ENCODE data around the gene NR2C2. TPM values are rescaled to one million over a fixed set of nuclear protein-coding genes. Genes with fewer than 3 reads are reported as not detected.

NR2C2 gene
- total and polyA plus RNA-seq, 4 donors = 3.3 to 21.8 (median 14.5) TPM

DNA sequence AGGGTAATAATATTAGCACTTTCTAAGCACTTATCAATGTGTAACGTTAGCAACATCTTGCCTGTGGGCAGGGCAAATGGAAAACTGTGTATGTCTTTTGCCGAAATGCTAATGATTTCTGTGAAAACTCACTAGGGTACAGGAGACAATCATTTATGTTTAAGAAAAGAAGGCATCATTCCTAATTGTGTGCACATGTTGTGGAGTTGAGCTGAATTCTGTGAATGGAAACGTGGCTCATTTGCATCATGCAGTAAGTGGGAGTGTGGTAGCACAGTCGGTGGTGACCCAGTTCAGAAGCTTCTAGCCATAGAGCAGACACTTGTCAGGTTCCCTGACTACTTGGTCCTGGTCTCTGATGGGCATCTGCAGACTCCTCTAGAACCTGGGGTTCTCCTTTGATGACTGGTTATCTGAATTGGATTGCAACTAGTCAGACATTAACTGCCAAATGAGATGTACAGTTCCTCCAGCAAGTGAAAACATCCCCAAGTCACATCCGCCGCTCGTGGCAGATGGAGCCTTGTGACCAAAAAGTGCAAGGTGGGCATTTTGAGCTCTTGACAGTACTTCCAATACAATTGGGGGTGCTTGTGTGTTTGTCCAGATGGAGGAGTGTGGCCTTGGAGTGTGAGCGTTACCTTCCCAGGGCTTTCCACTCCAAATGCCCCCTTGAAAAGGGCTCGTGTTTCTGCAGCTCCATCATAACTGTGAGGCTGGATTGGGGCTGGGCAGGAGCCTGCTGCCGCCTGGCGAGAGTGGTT, 96.2 kb downstream of the NR2C2 start:
- 88% methylated on average over 11 of the region's 11 CpGs for WGBS
- H3K4me3 ChIP-seq (ENCODE audit: low read depth in 1 of 3, low read length in 3 of 3) = no peak overlapping the region
- H3K27me3 ChIP-seq (ENCODE audit: control insufficient read depth in 4 of 4, insufficient read depth in 4 of 4, low read length in 3 of 4) = no peaks in the 10 kb centered on the region
- TF ChIP-seq EGR1 (IDR thresholded peaks at IDR 0.05; ENCODE audit: low read depth in 2 of 2) (no peak), NR2F2 (IDR thresholded peaks at IDR 0.05) (no peak), HNF4G (IDR thresholded peaks at IDR 0.05) (no peak), FOXA2 (IDR thresholded peaks at IDR 0.05) (no peak), TAF1 (conservative IDR thresholded peaks at IDR 0.05) (no peak), RXRA (IDR thresholded peaks at IDR 0.05) (no peak), JUND (IDR thresholded peaks at IDR 0.05) (no peak), YY1 (IDR thresholded peaks at IDR 0.05) (no peak), GABPA (IDR thresholded peaks at IDR 0.05 in 1 of 2, conservative IDR thresholded peaks at IDR 0.05 in 1 of 2) (no peak), RAD21 (IDR thresholded peaks at IDR 0.05) (no peak), ATF3 (IDR thresholded peaks at IDR 0.05) (no peak), MAX (IDR thresholded peaks at IDR 0.05) (no peak)
- TF ChIP-seq, protein P1, sequence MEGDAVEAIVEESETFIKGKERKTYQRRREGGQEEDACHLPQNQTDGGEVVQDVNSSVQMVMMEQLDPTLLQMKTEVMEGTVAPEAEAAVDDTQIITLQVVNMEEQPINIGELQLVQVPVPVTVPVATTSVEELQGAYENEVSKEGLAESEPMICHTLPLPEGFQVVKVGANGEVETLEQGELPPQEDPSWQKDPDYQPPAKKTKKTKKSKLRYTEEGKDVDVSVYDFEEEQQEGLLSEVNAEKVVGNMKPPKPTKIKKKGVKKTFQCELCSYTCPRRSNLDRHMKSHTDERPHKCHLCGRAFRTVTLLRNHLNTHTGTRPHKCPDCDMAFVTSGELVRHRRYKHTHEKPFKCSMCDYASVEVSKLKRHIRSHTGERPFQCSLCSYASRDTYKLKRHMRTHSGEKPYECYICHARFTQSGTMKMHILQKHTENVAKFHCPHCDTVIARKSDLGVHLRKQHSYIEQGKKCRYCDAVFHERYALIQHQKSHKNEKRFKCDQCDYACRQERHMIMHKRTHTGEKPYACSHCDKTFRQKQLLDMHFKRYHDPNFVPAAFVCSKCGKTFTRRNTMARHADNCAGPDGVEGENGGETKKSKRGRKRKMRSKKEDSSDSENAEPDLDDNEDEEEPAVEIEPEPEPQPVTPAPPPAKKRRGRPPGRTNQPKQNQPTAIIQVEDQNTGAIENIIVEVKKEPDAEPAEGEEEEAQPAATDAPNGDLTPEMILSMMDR (IDR thresholded peaks at IDR 0.05; ENCODE audit: low read depth, low read length, missing input control) = no peak
- no peak overlapping the region for H3K27ac ChIP-seq (ENCODE audit: low read depth in 1 of 2, low read length in 2 of 2)
- no peak overlapping the region for H3K9ac ChIP-seq (ENCODE audit: low read depth in 1 of 2, low read length in 2 of 2)
- H3K9me3 ChIP-seq (ENCODE audit: control insufficient read depth in 4 of 4, low read length in 3 of 4) = no peaks in the 10 kb centered on the region
- peaks cover 11 to 80% (median 62%) of the 10 kb centered on the region in 4 donors for H3K36me3 ChIP-seq (ENCODE audit: control insufficient read depth in 4 of 4, insufficient read depth in 3 of 4, low read depth in 1 of 4, low read length in 3 of 4)
- H3K4me1 ChIP-seq (ENCODE audit: control insufficient read depth in 4 of 4, insufficient read depth in 4 of 4, low read length in 3 of 4) = no peaks in the 10 kb centered on the region
- DNase-seq (ENCODE audit: low spot score) = no peak

GRCh38 chr3:15044326-15044725, 96.9 kb downstream of the NR2C2 start:
- no peaks in the 10 kb centered on the region for H3K9me3 ChIP-seq (ENCODE audit: control insufficient read depth in 4 of 4, low read length in 3 of 4)
- no peak overlapping the region for H3K4me3 ChIP-seq (ENCODE audit: low read depth in 1 of 3, low read length in 3 of 3)
- no peaks in the 10 kb centered on the region for H3K27me3 ChIP-seq (ENCODE audit: control insufficient read depth in 4 of 4, insufficient read depth in 4 of 4, low read length in 3 of 4)
- H3K4me1 ChIP-seq (ENCODE audit: control insufficient read depth in 4 of 4, insufficient read depth in 4 of 4, low read length in 3 of 4) = peaks cover 0 to 3% (median under 1%) of the 10 kb centered on the region in 4 donors
- H3K36me3 ChIP-seq (ENCODE audit: control insufficient read depth in 4 of 4, insufficient read depth in 3 of 4, low read depth in 1 of 4, low read length in 3 of 4) = peaks cover 11 to 77% (median 68%) of the 10 kb centered on the region in 4 donors
- no peak for TF ChIP-seq GABPA (IDR thresholded peaks at IDR 0.05 in 1 of 2, conservative IDR thresholded peaks at IDR 0.05 in 1 of 2)
- no peak for TF ChIP-seq ATF3 (IDR thresholded peaks at IDR 0.05)
- no peak for TF ChIP-seq HNF4G (IDR thresholded peaks at IDR 0.05)
- TF ChIP-seq RAD21 (IDR thresholded peaks at IDR 0.05) = no peak
- TF ChIP-seq JUND (IDR thresholded peaks at IDR 0.05) = no peak
- no peak for TF ChIP-seq FOXA2 (IDR thresholded peaks at IDR 0.05)
- TF ChIP-seq, protein P1 (IDR thresholded peaks at IDR 0.05; ENCODE audit: low read depth, low read length, missing input control) = no peak
- DNase-seq (ENCODE audit: low spot score) = no peak
- no peak overlapping the region for H3K9ac ChIP-seq (ENCODE audit: low read depth in 1 of 2, low read length in 2 of 2)
- WGBS = 86% methylated on average over 7 of the region's 7 CpGs
- H3K27ac ChIP-seq (ENCODE audit: low read depth in 1 of 2, low read length in 2 of 2) = no peak overlapping the region
